ENCODE results near the gene GPR68.

The GPR68 gene, protein sequence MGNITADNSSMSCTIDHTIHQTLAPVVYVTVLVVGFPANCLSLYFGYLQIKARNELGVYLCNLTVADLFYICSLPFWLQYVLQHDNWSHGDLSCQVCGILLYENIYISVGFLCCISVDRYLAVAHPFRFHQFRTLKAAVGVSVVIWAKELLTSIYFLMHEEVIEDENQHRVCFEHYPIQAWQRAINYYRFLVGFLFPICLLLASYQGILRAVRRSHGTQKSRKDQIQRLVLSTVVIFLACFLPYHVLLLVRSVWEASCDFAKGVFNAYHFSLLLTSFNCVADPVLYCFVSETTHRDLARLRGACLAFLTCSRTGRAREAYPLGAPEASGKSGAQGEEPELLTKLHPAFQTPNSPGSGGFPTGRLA

DNA sequence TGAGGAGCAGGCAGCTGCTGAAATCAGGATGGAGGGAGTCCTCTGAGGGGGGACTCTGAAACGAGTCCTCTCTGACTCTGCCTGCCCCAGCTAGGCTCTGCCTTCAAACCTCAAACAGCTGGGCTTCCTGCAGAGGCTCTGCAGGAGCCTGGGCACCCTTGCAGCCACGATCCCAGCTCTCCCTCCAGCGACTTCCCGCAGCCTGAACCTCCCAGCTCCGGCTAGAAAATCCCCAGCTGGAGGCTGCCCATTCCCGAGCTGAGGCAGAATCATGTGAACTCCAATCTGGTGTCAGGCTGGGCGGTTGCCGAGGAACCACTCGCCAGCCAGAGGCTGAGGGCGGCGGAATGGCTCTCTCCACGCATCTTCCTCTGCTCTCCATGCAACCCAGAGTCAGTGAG is at the start of gene GPR68:
GPR68 (minus strand) TSS at position 204 of the 401 bp plus-strand sequence. CDS start 9,654 bp downstream, outside the sequence.
- DNase-seq, result peak; percentile 47 to 95 (median 72)

DNA sequence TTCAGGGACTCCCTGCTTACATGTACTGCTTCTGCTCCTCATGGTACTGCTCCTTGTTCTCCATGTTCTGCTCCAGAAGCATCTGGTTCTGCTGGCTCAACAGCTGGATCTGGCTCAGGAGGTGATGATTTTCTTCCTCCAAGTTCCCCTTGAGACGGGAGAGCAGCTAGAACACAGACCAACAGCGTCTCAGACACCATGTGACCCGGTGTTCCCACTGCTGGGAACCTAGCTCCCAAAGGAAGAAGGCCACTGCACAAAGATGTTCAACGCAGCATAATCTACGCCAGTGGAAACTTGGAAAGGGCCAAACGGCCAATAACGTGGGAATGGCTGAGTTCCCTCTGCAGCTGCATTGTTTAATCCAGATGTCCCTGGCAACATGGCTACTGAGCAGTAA is 49.6 kb upstream of the GPR68 start:
- DNase-seq, result peak in 1 of 10 donors; percentile 15
- intact Hi-C loops (cut with DNase I), result no loop called here

More for the DNA sequence above, at the start of gene GPR68:
- intact Hi-C loops (cut with DNase I), result no loop called here

DNA sequence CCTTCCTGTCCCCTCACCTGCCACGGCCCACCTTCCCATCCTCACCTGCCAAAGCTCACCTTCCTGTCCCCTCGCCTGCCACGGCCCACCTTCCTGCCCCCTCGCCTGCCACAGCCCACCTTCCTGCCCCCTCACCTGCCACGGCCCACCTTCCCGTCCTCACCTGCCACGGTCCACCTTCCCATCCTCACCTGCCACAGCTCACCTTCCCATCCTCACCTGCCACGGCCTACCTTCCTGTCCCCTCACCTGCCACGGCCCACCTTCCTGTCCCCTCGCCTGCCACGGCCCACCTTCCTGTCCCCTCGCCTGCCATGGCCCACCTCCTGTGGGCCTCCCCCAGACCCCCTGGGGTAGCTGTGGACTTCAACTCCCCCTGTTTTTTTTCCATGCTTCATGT is 48.8 kb upstream of the GPR68 start:
- intact Hi-C loops (cut with DNase I), result no loop called here
- peak in 2 of 10 donors; percentile 81 for DNase-seq

DNA sequence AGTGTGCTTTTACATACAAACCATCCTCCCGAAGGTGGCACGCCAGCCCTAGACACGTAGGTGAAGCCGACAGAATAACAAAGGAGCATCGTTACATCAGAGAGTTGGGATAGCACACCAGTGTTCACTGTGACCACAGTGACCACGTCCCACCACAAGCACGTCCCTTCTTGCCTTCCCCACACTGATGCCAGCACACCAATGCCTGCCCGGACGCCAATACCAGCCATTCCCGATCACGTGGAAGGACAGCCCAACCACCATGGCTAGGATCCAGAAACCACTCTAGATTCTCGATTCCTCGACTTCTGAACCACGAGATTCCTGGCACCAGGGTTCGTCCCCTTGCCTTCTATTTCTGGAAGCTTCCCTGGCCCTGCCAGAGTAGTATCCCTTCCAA is 48.0 kb upstream of the GPR68 start:
- DNase-seq, result peak in 2 of 10 donors; percentile 34 to 49
- intact Hi-C loops (cut with DNase I), result no loop called here

DNA sequence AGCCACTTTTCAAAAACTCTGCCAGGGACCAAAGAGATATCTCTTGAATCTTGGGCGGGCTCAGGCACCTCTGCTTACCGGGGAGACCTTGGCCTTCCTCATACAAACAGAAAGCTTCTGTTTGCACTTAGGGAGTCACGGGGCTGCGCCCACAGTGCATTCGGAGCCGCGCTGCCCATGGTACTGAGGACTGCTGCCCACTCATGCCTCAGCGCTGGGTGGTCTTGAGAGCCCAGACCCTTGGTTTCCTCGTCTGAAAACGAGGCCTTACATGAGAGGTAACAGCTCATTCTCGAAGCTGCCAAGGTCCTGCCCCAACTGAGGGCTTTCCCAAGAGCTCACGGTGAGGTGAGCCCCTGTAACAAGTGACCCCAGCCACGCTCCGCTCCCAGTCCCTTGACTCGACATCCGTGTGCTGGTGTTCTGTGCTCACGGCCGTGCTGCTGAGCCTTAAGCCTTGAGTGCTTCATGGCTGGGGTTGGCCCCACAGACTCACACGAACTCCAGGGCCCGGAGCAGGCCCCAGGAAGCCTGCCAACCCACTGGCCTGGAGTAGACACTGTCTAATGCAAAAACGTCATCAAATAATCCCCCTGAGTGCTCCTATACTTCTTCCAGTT is 47.4 kb upstream of the GPR68 start:
- DNase-seq, result peak in 2 of 10 donors; percentile 57 to 72
- intact Hi-C loops (cut with DNase I), result no loop called here

DNA sequence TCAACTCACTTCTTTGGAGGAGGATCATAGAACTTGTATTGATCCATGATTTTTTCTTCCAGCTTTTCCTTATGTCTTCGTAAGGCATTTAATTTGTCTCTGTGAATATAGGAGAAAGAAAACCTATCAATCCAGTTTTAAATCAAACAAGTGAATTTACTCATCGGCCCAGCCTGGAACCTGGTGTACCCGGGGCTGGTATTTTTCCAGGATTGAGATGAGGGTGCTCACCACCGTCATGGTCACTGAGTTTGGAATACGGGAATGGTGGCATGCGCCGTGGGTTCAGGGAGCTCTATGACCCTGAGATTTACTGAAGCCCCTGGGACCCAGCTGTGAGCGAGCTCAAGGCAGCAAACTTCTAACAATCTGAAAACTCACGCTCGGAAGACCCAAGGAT is 46.5 kb upstream of the GPR68 start:
- intact Hi-C loops (cut with DNase I), result no loop called here
- DNase-seq, result peak in 1 of 10 donors; percentile 43

DNA sequence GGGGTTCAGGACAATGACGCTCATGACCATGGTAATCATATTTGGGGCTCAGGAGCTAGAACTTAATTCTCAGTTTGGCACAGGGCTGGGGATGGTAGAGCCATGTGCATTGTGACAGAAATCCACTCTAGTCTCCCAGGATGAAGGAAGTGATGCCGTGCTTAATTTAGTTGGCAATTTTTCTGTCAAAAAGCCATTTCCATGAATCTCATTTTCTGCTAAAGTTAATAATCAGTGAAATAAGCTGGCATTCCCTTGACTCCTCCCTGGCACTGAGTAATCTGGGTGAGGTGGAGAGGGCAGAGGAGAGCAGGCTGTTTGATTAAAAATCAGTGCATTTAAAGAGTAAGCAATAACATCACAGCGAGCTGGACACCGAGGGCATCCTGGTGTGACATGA is 45.0 kb upstream of the GPR68 start:
- DNase-seq, result no peak
- intact Hi-C loops (cut with DNase I), result no loop called here

DNA sequence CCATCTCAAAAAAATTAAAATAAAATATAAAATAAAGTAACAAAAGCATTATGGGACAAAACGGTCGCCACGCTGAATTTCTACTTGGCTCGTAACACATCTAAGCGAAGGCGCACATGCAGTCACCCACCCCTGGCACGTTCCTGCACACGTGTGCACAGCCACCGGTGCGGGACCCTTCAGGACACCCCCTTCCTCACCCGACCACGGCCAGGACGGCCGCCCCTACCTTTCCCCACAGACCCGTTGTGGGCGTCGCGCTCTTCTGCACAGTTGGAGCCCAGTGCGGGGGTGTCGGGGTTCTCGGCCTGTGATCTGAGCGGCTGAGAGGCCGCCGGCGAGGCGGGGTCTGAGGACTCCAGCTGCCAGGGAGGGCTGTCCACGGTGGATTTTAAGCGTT is 44.4 kb upstream of the GPR68 start:
- DNase-seq, result peak in 2 of 10 donors; percentile 43 to 63
- intact Hi-C loops (cut with DNase I), result no loop called here

DNA sequence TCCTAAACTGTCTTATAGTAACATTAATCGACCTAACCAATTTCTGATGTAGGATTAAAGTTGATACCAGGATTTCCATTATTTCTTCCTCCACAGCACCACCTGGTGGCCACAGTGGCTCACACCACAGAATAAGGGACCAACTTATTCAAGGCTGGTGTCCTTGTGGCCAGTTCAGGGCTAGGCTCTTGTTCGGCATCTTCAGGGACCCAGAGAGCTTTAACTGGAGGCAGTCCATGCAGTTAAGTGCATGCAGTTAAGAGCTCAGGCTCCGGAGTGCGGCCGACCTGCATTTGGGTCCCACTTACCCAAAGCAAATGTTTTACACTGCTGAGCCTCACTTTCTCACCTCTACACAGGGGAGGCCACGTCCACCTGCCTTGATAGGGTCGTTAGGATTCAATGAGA is 42.0 kb upstream of the GPR68 start:
- intact Hi-C loops (cut with DNase I), result loop anchor here (1.0 to 2.0 kb wide), 2 partner anchors 109 to 384 kb away; no protein-coding TSS in a partner anchor
- DNase-seq, result peak; percentile 29 to 95 (median 81)

DNA sequence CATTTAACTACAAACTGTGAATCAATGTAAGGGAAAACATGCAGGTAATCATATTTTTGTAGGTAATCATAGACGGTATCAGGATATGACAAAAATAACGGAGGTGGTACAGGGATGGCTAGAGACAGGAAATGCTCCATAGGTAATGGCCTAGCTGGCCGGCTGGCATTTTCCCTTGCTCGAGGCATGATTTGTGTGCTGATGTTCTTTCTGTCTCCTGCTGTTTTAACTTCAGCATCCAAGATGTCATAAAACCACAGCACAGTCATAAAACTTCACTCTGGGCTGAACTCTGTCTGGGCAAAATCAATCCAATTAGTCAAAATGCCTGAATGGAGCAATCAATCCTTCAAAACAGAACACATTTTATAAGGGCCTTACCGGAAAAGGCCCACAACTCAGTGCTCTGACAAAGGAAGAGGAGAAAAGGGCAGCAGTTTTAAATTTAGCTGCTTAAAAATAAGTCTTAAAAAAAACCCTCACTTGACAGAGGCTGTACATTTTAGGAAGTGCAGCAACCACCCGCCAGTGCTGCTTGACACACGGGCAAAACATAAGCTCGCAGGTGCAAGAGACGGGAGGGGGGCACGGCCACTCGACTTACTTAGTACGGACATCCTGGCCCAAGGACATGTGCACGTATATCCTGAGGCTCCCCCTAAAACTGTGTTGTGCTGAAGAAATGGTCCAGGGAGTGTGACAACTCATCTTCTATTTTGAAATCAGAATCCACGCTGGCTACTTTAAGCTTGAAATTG is 40.5 kb upstream of the GPR68 start:
- peak in 2 of 10 donors; percentile 50 to 51 for DNase-seq
- intact Hi-C loops (cut with DNase I), result no loop called here

DNA sequence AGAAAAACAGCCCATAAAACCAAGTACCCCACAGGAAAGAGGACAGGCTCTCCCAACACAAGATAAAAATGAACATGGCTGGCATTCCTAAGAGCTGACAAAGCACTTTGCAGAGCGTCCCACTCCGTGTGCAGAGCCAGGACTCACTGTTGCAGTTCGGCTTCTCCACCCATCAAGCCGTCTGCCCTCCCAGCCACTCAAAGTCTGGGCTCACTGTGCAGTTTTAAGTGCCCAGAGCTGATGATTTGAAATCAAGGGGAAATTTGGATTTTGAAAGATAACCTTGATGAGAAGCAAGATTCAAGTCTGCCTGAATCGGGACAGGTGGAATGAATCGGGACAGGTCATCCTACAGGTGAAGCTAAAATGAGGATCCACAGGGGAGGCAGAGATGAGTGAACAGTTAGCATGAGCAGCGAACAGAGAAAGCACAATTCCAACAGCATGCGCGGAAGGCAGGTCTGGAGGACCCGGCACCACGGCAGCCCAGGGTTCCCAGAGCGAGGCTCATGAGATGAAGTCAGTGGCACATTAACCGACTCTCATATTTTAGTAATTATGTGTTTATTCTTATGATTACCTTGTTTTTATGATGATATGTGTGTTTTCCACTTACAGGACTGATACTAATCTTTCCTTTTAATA is 39.8 kb upstream of the GPR68 start:
- DNase-seq, result peak in 2 of 10 donors; percentile 32 to 58
- intact Hi-C loops (cut with DNase I), result no loop called here

DNA sequence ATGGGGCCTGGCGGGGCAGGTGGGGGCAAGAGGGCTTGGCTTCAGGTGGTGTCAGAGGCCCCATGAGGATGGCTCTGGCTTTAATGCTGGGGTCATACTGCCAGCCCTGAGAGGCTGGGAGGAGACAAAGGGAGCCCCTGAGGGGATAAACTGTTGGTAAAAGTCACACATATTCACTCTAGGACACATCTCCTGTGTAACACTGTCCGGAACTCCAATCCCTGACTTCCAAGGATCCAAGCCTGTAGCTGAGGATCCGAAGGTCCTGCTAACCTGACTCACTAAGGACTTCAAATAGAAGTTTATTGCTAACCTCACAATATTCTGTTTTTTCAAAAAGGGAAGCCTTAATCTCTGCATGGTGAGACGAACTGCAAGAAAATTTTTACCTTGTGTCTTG is 39.2 kb upstream of the GPR68 start:
- intact Hi-C loops (cut with DNase I), result no loop called here
- DNase-seq, result no peak

DNA sequence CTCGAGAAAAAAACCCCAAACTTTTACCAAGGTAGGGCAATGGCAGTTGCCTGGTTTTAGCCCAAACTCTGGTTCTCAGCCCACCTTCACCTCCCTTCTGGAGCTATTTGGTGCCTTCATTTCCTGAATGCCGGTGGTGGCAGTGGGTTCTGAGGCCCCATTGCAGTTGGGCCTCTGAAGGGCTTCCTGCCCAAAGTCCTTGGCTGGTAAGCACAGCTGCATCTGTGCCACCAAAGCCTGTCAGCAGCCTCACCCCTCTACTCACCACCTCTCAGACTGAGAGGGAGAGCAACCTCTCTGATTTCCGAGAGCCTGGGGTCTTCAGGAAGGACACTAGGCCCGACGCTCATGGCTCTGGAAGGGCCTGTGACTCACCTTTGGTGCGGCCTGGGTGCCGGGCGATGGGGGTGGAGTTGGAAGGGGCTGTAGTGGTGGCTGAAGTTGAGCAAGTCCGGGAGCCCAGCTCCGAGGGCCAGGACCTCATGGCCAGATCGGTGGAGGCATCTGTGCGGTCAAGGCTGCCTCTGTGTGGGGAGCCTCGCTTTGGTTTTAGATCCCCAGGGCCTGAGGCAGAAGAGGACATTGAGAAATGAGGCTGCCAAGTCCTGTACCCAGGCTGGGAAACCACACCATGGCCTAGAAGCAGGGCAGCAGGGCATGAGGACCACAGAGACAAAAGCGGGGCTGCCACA is 38.6 kb upstream of the GPR68 start:
- intact Hi-C loops (cut with DNase I), result no loop called here

DNA sequence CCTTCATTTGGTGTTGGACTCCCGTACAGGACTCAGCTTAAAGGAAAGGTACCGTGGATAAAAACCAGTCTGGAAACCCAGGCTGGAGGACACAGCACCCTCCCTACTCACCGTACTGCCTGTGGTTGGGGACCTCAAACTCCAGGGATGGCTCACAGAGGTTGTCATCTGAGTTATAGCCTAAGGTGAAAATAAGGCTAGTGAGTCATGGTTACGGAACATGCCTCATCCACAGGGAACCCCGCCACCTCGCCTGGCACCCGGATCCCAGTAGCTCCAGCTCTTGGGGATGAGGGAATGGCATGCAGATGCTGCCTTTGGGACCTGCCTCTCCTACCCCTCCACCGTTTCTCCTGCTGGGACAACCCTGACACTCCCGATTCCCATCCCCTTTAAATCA is 36.8 kb upstream of the GPR68 start:
- intact Hi-C loops (cut with DNase I), result no loop called here
- DNase-seq, result peak in 1 of 10 donors; percentile 37

More for the DNA sequence above, 38.6 kb upstream of the GPR68 start:
- peak in 1 of 10 donors; percentile 59 for DNase-seq

DNA sequence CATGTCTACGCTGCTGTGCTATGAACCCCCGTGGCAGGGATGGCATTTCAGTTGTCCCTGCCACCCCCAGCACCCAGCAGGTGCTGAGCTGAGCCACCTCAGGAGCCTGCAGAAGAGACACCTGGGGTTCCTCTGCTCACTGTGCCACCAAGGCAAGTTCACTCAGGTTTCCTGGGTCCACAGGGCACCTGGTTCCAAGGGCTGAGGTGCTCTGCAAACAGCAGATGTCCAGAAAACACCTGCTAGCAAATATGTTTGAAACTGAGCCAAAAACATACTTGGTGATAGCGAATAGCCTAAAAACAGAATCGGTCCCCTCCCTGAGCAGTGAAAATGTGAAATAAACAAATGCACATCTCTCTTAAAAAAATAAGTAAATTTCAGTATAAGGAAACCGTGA is 35.6 kb upstream of the GPR68 start:
- intact Hi-C loops (cut with DNase I), result no loop called here
- DNase-seq, result peak in 1 of 10 donors; percentile 58

DNA sequence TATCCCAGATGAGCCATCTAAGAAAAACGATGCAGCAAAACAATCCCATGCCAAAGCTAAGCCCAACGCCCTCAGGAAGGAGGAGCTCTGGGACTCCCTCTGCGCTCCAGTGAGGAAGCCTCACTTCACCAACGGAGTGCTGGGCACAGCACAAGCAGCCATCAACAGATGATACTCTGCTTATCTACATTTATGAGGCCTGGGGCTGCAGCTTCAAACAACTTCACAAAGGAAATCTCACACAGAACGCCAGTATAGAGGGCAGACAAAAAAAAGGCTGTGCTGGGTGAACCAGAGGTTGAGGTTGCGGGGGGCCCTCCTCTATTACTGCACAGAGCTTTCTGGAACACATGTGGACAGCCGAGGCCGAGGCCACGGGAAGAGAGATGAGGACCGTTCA is 34.9 kb upstream of the GPR68 start:
- peak in 1 of 10 donors; percentile 53 for DNase-seq
- intact Hi-C loops (cut with DNase I), result no loop called here

DNA sequence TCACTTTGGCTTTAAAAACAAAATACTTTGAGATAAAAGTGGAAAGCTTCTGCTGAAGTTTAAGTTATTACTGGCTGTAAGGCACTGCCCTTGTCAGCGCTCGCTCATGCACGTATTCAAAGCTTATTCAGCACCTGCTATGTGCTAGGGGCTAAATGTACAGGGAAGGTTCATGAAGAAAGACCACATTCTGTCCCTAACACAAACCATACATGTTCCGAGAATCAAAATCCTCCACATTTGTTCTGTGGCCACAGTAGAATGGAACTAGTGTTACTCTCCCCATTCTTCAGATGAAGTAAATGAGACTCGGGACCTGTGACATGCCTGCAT is 33.8 kb upstream of the GPR68 start:
- peak in 1 of 10 donors; percentile 14 for DNase-seq
- intact Hi-C loops (cut with DNase I), result no loop called here

DNA sequence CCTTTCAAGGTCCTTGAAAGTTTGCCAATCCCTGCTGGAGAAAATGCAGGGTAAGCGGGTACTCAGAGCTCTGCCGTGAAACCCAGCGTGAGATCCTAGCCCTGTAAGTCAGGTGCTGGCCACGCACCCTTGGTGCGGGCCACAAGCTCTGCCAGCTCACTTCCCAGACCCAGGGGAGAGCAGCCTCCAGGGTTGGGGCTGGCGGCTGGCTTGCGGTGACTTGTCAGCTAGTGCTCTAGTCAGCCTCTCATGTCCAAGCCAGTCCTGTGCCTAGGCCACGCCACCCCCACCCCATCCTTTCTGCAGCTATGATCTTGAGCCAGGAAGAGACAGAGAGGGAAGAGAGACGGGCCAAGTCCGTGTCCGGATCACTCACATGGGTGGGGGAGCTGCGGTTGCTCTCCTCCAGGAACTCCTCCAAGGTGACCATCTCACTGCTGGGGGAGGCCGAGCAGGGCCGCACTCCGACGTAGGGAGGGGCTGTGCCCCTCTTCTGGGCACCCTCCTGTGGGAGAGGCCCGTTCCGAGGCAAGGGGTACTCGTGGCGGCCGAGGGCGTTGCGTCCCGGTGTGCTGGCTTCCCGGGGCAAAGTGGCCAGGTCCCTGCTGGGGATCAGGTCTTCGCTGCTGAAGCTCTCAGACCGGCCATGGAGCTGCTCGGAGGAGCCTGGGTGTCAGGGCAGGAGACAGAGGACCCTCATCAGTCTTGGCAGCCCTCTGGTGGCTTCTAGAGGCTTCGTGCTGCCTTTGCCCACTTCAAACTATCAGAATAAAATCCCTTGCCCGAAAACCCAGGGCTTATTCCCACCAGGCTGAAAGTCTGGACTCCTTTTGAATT is 33.3 kb upstream of the GPR68 start:
- intact Hi-C loops (cut with DNase I), result no loop called here
- peak in 2 of 10 donors; percentile 72 to 73 for DNase-seq

DNA sequence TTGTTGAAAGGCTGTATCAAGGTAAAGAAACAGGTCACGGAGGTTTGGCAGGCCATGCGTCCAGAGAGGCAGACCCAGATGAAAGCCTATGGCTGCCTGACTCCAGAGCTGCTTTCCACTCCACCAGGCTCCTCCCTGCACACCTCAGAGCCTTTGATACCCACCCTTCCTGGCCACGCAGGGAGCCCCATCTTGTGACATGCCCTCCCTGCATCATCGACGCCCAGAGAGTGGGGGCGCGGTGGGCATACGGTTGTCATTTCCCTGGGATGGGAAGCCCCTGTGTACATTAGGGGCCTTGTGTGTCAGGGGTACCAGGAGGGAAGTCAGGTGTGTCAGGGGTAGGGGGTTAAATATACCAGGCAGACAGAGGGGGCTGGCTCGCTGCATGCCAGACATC is 30.3 kb upstream of the GPR68 start:
- intact Hi-C loops (cut with DNase I), result no loop called here
- peak in 3 of 10 donors; percentile 16 to 49 (median 39) for DNase-seq

Measured in posterior cingulate gyrus (tissue), 11 donors.